Vagina (tissue), 2 donors: Measurements from ENCODE around the gene PCDH17.

Experiments used
- POLR2A ChIP-seq, 2 donors: fragments of 450-650 bp; IDR thresholded peaks; one replicate each; pipeline ENCODE4 v1.6.1; 2017; ENCODE audit warnings: antibody characterized with exemption in 2 of 2, mild to moderate bottlenecking in 2 of 2, moderate library complexity in 2 of 2
- TF ChIP-seq, protein P1 (sequence below), 3 experiments: fragments of 450-650 bp in 2 of 3; fragments of 200-600 bp in 1 of 3; sonication (generic) in 1 of 3; IDR thresholded peaks; one replicate each; pipeline ENCODE4 v1.5.1; 2017 to 2019; ENCODE audit warnings: antibody characterized with exemption in 3 of 3, mild to moderate bottlenecking in 2 of 3, moderate library complexity in 2 of 3

DNA sequence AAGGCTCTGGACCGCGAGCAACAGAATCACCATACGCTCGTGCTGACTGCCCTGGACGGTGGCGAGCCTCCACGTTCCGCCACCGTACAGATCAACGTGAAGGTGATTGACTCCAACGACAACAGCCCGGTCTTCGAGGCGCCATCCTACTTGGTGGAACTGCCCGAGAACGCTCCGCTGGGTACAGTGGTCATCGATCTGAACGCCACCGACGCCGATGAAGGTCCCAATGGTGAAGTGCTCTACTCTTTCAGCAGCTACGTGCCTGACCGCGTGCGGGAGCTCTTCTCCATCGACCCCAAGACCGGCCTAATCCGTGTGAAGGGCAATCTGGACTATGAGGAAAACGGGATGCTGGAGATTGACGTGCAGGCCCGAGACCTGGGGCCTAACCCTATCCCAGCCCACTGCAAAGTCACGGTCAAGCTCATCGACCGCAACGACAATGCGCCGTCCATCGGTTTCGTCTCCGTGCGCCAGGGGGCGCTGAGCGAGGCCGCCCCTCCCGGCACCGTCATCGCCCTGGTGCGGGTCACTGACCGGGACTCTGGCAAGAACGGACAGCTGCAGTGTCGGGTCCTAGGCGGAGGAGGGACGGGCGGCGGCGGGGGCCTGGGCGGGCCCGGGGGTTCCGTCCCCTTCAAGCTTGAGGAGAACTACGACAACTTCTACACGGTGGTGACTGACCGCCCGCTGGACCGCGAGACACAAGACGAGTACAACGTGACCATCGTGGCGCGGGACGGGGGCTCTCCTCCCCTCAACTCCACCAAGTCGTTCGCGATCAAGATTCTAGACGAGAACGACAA is 1.8 kb downstream of the PCDH17 start:
- TF ChIP-seq, protein P1, sequence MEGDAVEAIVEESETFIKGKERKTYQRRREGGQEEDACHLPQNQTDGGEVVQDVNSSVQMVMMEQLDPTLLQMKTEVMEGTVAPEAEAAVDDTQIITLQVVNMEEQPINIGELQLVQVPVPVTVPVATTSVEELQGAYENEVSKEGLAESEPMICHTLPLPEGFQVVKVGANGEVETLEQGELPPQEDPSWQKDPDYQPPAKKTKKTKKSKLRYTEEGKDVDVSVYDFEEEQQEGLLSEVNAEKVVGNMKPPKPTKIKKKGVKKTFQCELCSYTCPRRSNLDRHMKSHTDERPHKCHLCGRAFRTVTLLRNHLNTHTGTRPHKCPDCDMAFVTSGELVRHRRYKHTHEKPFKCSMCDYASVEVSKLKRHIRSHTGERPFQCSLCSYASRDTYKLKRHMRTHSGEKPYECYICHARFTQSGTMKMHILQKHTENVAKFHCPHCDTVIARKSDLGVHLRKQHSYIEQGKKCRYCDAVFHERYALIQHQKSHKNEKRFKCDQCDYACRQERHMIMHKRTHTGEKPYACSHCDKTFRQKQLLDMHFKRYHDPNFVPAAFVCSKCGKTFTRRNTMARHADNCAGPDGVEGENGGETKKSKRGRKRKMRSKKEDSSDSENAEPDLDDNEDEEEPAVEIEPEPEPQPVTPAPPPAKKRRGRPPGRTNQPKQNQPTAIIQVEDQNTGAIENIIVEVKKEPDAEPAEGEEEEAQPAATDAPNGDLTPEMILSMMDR (IDR thresholded peaks at IDR 0.05) = no peak
- no peak for TF ChIP-seq POLR2A (IDR thresholded peaks at IDR 0.05)
